GM18868 (cell line): ENCODE data around the gene ALS2.

Experiments used
- ATAC-seq: cut with Tn5 transposase; IDR thresholded peaks from one replicate; pipeline ENCODE4 v1.9.1; 2021; ENCODE audit warnings: mild to moderate bottlenecking, moderate library complexity; ENCODE audit not compliant: unreplicated experiment

The ALS2 gene

DNA sequence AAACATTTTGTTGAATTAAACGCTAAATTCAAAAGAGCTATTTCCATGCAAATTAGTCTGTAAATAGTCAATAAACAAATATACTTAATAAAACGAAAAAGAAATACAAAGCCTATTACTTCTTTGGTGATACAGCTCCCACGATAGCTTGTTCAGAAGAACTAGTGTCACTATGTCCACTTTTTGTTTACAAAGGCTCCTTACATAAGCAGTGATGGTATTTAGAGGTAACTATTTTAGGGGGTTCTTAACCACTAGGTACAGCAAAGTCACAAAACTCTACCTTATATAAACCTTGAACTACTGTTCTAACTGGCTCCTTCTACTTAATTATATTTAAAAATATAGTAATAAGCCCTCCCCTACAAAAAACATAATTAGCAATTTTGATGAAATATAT, 21.9 kb downstream of the ALS2 start:
- no peak for ATAC-seq

DNA sequence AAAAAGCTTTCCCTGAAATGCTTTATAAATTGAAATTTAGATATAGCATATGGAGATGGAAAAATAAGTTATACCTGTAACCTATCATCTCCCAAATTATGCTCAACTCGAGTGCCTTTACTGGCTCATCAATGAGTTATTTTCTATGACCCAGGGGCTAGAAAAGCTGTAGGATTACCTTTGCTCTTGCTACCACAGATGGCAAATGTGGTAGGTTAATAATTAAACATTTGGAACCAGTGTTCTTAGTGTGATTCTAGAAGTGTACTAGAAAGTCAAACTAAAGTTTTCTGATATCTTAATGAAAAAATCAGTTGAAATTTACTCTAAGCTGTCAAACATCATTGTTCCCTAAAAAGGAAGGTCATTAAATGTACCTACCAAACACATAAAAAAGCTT, 22.5 kb downstream of the ALS2 start:
- ATAC-seq, result no peak

DNA sequence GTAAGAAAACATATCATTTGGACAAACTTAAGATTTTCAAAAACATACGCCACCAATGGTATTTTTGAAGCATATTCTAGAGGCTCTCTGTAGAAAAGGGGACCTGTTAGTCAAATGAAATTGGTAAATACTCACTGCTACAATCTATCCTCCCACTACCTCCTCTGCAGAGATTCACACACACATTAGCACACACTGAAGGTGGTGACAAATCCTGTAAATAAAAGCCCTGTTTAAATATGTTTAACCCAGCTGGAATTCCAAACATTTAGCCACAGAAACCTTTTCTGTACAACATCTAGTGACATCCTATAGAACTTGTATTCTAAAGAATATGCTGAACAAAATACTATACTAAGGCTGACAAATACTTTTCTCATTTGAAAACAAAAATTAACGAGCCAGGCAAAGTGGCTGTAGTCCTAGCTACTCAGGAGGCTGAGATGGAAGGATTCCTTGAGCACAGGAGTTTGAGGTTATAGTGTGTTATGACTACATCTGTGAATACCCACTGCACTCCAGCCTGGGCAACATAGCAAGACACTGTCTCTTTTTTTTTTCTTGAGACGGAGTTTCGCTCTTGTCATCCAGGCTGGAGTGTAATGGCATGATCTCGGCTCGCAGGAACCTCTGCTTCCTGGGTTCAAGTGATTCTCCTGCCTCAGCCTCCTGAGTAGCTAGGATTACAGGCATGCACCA, 25.9 kb downstream of the ALS2 start:
- no peak for ATAC-seq

DNA sequence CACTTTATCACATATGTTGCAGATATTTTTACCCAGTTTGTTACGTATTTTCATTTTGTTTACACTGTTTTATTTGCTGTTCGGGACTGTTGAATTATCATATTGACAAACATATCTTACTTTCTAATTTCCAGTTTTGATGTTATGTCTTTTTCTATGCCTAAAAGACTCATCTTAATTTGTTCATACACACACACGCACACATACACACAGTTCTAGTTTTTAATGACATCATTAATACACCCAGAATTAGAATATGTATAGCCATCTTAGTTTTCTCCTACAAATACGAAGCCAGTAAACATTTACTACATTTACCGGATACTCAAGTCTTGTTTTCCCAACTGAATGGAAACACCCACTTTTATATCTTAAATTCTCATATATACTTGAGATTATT, 29.2 kb downstream of the ALS2 start:
- ATAC-seq, result no peak

DNA sequence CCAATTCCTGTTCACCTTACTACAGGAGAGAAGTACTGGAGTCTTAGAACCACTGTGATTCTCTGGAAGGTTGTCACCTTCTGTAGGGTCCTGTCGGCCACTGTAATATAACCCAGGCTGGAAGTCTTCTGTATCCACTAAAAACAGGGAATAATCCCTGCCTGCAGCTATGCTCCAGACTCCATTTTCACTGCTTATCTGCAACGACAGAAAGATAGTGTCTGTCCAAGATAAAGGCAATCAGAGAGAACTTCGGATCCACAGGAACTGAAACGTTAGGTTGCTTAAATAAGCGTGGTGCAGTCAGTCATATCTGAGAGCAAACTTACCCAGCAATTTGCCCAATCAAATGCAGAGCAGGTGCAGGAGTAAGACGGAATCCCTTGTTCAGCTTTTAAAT, 34.2 kb downstream of the ALS2 start:
- no peak for ATAC-seq

DNA sequence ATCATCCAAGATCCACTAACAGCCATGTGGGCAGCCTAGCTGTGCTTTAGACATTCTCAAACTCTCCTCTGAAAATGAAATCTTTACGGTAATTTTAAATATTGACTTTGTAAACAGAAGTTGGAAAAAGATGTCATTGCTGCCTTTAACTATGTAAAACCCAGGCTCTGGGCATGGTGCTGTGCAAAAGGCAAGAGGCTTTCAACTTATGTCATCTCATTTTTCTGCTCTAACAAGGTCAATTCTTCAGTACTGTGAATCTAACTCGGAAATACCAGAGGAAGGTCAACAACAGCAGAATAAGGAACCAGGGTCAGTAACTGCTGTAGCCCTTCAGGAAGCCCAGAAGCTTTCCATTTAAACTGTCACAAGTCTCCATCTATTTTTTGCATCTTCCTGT, 45.2 kb downstream of the ALS2 start:
- no peak for ATAC-seq

DNA sequence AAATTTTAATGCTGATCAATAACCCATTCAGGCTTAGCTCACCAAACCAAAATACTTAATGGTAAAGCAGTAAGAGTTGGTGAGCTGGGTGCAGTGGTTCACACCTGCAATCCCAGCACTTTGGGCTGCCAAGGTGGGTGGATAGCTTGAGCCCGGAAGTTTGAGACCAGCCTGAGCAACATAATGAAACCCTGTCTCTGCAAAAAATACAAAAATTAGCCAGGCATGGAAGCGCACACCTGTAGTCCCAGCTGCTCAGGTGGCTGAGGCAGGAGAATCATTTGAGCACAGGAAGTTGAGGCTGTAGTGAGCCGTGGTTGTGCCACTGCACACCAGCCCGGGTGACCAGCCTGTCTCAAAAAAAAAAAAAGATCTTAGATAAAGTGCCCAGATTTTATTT, 46.6 kb downstream of the ALS2 start:
- no peak for ATAC-seq

DNA sequence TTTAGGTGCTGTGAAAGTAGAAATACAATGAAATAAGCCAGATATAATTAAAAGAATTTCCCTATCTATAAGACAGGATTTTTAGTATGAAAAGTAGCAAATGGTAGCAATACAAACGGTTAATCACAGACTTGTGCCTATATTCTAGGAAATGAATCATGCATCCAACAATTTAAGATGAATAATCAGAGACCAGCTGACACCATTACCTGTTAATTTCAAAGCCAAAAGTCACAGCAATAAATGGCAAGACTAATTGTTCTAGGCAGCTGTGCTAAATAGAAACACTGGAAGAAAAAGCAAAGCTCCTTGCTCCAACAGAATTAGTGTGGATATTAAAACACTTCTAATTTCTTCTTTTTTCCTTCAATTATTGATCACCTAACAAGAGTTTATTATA, 47.2 kb downstream of the ALS2 start:
- no peak for ATAC-seq

DNA sequence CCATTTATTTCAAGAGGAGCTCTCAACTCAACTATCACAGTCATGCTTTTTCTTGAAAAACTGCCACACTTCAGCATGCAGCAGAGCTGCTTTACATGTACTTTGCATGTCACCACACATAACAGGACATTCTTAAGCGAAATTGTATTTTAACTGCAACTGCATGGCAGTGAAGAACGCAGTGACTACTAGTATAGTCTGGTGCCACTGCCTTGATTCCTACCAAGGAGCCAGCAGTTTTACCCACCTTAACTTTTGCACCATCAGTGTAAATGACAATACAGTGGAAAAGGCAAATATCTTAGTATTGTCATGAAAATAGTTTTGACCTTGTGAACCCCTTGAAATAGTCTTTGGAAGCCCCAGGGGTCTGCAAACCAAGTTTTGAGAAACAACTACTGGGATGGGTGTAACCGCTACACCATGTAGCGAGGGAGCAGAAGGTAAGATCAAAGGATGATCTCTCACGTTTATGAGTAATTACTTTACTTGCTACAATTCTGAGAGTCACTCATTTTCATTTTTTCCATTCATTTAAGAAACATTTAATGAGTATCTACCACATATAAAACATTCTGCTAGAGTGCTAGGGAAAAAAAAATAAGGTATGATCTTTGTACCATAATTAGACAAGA, 50.0 kb downstream of the ALS2 start:
- no peak for ATAC-seq

DNA sequence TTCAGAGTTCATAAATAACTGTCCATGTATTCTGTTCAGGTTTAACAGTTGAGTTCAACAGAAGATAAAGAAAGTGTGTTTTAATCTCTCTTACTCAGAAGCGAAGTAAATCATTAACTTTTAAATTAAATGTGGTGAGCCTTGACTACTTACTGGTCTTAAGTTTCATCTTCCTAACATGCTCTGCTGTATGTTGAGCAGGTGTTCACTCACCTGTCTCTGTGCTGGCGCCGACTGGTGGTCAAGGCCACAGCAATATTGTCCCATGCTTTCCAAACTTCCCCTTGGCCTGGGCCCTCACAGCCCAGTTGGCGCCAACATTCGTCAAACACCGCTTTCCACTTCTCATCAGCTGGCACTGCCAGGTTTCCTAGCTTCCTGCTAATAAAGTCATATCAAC, 65.3 kb downstream of the ALS2 start:
- no peak for ATAC-seq

DNA sequence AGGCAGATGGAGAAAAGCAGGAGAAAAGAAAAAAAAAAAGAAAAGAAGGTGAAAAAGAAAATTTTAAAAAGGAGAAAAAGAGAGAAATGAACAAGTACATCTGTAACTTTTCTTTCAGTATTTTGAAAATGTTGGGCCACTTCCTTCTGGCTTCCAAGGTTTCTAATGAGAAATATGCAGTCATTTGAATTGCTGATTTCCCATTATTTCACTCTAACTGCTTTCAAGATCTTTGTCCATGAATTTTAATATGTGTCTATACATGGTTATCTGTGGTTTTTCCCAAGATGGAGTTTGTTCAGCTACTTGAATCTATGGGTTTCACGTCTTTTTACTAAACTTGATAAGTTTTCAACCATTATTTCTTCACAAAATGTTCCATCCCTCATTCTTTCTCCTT, 68.0 kb downstream of the ALS2 start:
- no peak for ATAC-seq

DNA sequence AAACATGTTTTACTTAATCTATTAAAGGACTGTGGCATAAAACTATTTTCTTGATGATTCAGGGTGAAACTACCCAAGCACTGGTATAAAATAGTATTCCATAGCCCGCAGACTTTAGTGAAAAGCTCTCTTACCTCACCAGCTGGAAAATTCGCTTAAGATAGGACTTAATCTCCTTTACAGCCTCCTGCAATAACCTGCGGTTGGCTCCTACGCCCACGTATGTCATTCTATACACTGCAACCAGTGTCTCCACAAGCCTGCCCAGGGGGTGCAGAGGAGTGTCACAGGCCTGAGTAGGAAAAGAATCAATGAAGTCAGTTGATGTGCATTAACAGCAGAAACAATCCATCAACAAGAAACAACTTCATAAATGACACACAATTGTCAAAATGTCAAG, 71.0 kb downstream of the ALS2 start:
- no peak for ATAC-seq

DNA sequence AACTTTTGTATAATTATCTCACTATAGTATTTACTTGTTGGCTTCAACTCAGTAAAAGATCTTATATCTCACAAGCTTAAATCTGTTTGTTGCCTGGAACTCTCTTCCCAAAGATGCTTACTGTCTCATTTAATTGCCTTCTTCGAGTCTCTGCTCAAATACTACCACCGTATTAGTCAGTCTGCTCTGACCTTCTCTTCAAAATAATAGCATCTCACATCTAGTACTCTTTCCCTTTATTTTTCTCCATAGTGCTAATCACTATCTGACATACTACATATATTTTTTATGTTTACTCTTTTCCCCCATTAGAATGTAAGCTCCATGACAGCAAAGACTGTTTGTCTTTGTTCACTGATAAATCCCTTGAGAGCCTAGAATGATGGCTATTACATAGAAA, 71.7 kb downstream of the ALS2 start:
- ATAC-seq, result no peak

DNA sequence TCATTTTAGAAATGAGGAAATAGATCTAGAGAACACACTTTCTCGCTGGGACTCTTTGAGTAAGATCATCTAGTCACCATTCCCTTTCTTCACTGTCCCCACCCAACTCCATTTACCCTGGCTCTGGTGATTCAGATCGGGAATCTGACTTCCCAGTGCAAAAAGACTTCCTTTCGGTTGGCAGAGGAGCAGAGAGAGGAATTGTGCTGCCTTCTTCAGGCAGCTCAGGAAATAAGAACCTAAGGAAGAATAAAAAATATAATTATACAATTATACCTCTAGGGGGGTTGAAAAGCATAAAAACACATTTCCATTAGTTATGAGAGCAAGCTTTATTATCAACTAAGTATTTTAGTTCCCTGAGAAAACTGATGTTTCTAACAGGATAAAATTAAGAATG, 73.0 kb downstream of the ALS2 start:
- no peak for ATAC-seq

DNA sequence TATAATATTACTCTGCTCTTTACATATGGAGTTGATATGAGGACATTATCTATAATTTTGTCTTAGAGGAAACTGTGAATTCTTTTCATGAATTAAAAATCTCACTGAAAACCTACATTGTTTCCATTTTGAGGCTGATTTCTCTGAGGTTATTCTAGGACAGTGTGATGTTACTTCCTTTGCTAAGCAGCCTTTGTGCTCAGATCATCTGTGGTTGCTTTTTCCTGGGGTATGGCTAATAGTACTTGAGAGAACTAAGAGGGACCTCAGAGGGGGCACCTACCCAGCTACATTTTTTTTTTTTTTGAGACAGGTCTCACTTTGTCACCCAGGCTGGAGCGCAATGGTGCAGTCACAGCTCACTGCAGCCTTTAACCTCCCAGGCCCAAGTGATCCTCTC, 73.6 kb downstream of the ALS2 start:
- ATAC-seq, result no peak

DNA sequence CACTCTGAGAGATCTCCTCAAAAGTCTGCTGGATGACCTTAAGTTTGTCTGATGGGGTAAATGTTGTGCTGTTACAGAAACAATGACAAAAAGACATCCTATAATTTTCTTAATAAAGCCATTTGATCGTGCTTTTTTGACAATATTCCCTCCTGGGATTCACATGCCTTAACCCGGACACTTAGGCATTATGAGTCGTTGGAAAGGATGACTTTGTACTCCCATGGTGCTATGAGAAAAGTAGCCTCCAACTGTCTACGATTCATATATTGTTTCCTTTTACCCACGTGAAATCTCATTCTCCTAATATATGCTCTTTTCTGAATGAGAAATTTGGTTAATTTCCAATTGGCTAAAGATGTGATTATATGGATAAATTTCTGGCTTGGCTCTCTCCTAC, 76.2 kb downstream of the ALS2 start:
- ATAC-seq, result no peak

DNA sequence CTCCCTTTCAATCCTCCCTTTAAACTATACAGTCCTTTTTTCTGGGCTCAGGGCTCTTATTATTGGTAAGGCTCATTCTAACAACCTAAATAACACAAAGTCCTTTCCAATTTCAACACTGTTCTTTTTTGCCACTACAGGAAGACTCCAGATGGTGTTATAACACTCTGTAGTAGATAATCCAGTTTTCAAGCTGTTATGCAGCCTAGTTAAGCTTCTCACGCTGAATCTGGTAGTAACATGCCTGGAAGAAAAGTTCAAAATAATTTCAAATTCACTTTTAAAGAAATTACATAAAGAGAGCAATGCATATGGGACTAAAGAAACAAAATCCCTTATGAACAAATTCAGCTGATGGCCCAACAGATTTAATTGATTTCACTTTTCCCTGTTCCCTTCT, 79.1 kb downstream of the ALS2 start:
- ATAC-seq, result no peak

DNA sequence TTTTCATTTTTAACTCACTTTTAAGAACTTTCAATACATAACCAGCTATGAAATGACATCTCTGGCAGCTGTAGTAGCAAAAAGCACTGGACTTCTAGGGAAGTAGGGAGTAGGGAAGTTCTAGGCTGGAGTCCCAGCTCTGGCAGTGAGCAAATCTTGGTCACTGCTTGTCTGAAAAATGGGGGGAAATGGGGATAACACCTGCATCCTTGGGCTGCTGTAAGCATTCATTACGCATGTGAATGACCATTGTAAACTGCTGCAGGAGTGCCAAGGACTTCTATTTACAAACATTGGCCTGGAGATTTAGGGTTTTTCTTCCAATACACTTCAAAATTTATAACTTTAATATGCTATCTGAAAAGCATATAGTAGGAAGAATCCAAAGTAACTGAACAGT, 81.3 kb downstream of the ALS2 start:
- no peak for ATAC-seq

DNA sequence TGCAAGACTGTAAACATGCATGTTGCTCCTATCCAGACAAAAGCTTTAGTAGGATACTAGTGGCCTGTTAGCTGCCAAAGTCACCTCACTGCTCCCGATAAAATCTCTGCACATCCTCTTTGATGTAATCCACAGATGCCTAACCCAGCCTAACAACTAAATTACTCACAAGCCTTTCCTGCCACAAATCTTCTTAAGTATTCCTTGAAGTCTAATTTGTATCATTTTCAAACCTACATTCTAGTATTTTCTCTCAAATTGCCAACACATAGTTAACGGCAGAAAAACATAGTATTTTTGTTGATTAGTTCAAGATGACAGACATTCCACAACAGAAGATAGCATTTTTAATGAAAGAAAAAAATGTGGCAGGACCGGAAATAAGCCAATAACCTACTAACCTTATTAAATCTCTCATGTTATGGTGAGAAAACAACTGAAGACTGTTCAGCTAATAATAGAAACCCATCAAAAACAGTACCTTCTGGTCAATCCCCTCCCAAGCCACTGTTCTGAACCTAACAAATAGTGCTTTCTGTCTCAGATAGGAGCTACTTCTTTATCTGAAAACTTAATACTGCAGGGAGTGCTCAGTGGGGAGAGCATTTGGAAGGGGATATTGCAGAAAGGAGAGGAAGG, 82.0 kb downstream of the ALS2 start, which contains the start of gene MPP4:
Gene MPP4, minus strand, starts transcription at position 57 of the 639 bp plus-strand sequence. CDS start 4,690 bp downstream, outside the sequence.
- no peak for ATAC-seq

DNA sequence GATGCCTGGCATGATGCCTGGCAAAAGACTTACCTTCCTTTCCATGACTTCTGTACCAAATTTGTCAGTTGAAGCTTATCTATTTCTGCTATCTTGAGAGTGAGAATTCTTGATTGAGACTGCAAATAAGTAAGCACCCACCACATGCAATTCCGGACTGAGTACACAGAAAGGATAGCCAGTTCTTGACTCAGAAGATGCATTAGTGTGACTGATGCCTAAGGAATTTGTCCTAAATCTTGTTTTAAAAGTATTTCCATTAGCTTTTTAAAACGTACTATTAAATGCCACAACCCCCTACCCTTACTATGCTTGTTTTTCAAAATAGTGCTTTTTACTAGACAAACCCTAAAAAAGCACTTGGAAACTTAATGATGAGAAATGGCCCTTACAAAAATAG, 82.8 kb downstream of the ALS2 start:
- ATAC-seq, result no peak

DNA sequence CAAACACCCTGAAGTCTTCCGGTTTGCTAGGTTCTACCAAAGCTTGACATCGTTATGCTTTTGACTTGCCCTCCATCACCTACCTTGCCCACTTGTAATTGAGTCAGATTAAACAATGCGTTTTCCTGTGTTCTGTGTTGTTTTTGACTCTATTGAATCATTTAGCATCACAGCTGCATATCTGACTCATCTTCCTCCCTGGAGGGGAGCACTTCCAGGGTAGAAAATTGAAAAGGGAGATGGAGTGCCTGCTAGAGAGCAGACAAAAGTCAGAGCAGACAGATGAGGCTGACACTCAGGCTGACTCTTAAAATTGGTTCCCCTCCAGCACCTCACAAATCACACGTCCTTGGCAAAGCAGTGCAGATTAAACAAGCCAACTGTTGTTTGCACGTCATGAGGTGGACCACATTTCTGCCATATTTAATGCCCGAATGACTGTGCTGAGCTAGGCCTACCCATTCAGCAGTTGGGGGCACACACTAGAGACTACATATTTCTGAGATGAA, 84.5 kb downstream of the ALS2 start:
- no peak for ATAC-seq

DNA sequence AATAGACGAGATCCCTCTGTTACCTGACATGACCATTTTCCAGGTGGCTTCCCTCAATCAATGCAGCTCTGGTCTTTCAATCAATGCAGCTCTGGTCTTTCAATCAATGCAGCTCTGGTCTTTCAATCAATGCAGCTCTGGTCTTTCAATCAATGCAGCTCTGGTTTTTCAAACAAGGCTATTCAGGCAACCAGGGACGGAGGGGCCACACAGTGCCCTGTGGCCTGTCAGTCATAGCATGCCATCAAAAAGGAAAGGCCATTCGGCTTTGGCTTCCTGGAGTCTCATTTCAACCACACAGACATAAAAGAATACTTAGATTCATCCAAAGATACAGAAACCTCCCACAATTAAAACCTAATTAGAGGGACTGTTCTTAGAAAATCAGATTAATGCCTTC, 95.6 kb downstream of the ALS2 start:
- ATAC-seq, result no peak
